Right lobe of liver (tissue), 6 donors: ENCODE measurements around the gene KL. TPM values are rescaled to one million over a fixed set of nuclear protein-coding genes. Genes with fewer than 3 reads are reported as not detected.
A peak's percentile ranks its signal among the peaks of the same experiment; 100 is the strongest.

Experiments used
- ATAC-seq, 4 donors: fragments of 200-7000 bp; cut with Tn5 transposase; one replicate each; pipeline ENCODE4 v1.9.1; 2020; ENCODE audit warnings: mild to moderate bottlenecking in 4 of 4, moderate library complexity in 4 of 4
- DNase-seq, 3 donors: peaks; one replicate each; pipeline ENCODE4 v3.0.0-alpha.2; 2020
- H3K27ac ChIP-seq, 3 donors: fragments of 200-600 bp; one replicate each; pipeline ENCODE4 v1.8.0; 2022
- H3K27me3 ChIP-seq, 2 donors: fragments of 200-600 bp; one replicate each; pipeline ENCODE4 v1.8.0; 2022
- H3K36me3 ChIP-seq, 4 donors: fragments of 200-600 bp; sonication (generic) in 1 of 4; one replicate each; pipeline versions ENCODE4 v1.5.1 to v1.8.0; 2017 to 2022; ENCODE audit warnings: control low read depth in 1 of 4
- H3K4me1 ChIP-seq, 4 donors: fragments of 200-600 bp; sonication (generic) in 1 of 4; one replicate each; pipeline versions ENCODE4 v1.5.1 to v1.8.0; 2017 to 2022; ENCODE audit warnings: control low read depth in 1 of 4
- H3K4me3 ChIP-seq, 3 donors: fragments of 200-600 bp; one replicate each; pipeline ENCODE4 v1.8.0; 2022
- H3K9me3 ChIP-seq, 4 donors: fragments of 200-600 bp; sonication (generic) in 1 of 4; one replicate each; pipeline versions ENCODE4 v1.5.1 to v1.8.0; 2017 to 2022; ENCODE audit warnings: control low read depth in 1 of 4
- CTCF ChIP-seq, 4 donors: fragments of 200-600 bp in 3 of 4; fragments of 450-650 bp in 1 of 4; IDR thresholded peaks; one replicate each; pipeline versions ENCODE4 v1.5.1 to v1.8.0; 2016 to 2022; ENCODE audit warnings: antibody characterized with exemption in 4 of 4, mild to moderate bottlenecking in 2 of 4
- POLR2A ChIP-seq: fragments of 450-650 bp; IDR thresholded peaks from one replicate; pipeline ENCODE4 v1.6.1; 2017; ENCODE audit warnings: antibody characterized with exemption, mild to moderate bottlenecking
- WGBS: methylation state at CpG from one replicate; pipeline ENCODE4 v1.1.6; 2018; ENCODE audit warnings: low coverage, low lambda C conversion rate; ENCODE audit not compliant: insufficient coverage; ENCODE audit errors: missing lambda C conversion rate; 5-methylcytosine and 5-hydroxymethylcytosine counted together
- intact Hi-C, 2 donors: fragments of 100-400 bp; cut with DNase I; formaldehyde crosslinking; loops; one replicate each; pipeline versions ENCODE4 v1.11.2 to v1.14.1; 2022
- total RNA-seq, 6 experiments: library from RNA; depleted of rRNA in 2 of 6; stranded (reverse); fragments of >200 nt in 2 of 6; fragmentation: NEBNext Ultra II Directional in 3 of 6; extraction: Animal tissue kit (Norgen Biotek cat#: 25700) in 3 of 6; gene quantifications; one replicate each; pipeline versions ENCODE4 v1.1.0 to v1.2.4, GENCODE V29; 2016 to 2023
- donor health status: DM: no; HTN: yes; CAD: no.
- donor health status: DM: no; HTN: no; CAD: no.
- donor health status: DM: no; HTN: no; CAD: no.
- donor health status: DM: no; HTN: yes; CAD: no.
- donor health status: DM: no; HTN: yes; CAD: no.

Gene KL
- total RNA-seq, 6 experiments from 2014 or later: 0.09 to 1.2 (median 0.39) TPM

GRCh38 chr13:32978278-32978677 is 37.9 kb upstream of the KL start:
- no peaks in the 10 kb centered on the region for H3K27me3 ChIP-seq
- 54% methylated on average over 3 of the region's 4 CpGs for WGBS

GRCh38 chr13:32983058-32983457 is 33.2 kb upstream of the KL start:
- H3K4me1 ChIP-seq: no peaks in the 10 kb centered on the region
- 55% methylated on average over 3 of the region's 3 CpGs for WGBS
- no peaks in the 10 kb centered on the region for H3K36me3 ChIP-seq
- intact Hi-C loops: no loop called here
- H3K4me3 ChIP-seq: no peak overlapping the region
- H3K9me3 ChIP-seq: no peaks in the 10 kb centered on the region
- DNase-seq (no peak), ATAC-seq (no peak)
- no peaks in the 10 kb centered on the region for H3K27me3 ChIP-seq
- no peak overlapping the region for H3K27ac ChIP-seq
- TF ChIP-seq POLR2A (no peak), CTCF (IDR thresholded peaks at IDR 0.05) (no peak)

More at GRCh38 chr13:32978278-32978677, 37.9 kb upstream of the KL start:
- Histone ChIP-seq H3K36me3 (no peaks in the 10 kb centered on the region), H3K9me3 (no peaks in the 10 kb centered on the region), H3K4me1 (no peaks in the 10 kb centered on the region), H3K4me3 (no peak overlapping the region), H3K27ac (no peak overlapping the region)
- DNase-seq (no peak), ATAC-seq (no peak)
- intact Hi-C loops: no loop called here
- no peak for TF ChIP-seq CTCF (IDR thresholded peaks at IDR 0.05)
- no peak for TF ChIP-seq POLR2A

- H3K27me3 ChIP-seq: no peaks in the 10 kb centered on the region
- no peaks in the 10 kb centered on the region for H3K4me1 ChIP-seq
- ATAC-seq (peak in 1 of 4 donors; percentile 56), DNase-seq (no peak)
- H3K27ac ChIP-seq: no peak overlapping the region
- no peaks in the 10 kb centered on the region for H3K36me3 ChIP-seq
- no peak overlapping the region for H3K4me3 ChIP-seq
- intact Hi-C loops: no loop called here
- H3K9me3 ChIP-seq: no peaks in the 10 kb centered on the region
- TF ChIP-seq POLR2A (no peak), CTCF (IDR thresholded peaks at IDR 0.05) (no peak)
- 46% methylated on average over 10 of the region's 10 CpGs for WGBS
Observed at GRCh38 chr13:32984857-32985626, 31.2 kb upstream of the KL start.

- Histone ChIP-seq H3K4me1 (no peaks in the 10 kb centered on the region), H3K4me3 (no peak overlapping the region), H3K27ac (no peak overlapping the region), H3K9me3 (no peaks in the 10 kb centered on the region), H3K27me3 (no peaks in the 10 kb centered on the region), H3K36me3 (no peaks in the 10 kb centered on the region)
- ATAC-seq: no peak
- no peak for DNase-seq
- TF ChIP-seq CTCF (IDR thresholded peaks at IDR 0.05) (no peak), POLR2A (no peak)
- 78% methylated on average over 6 of the region's 8 CpGs for WGBS
- intact Hi-C loops: no loop called here
Observed at GRCh38 chr13:32986552-32986951, 29.7 kb upstream of the KL start.
